ENCODE measurements around the gene N4BP3. TPM values are rescaled to one million over a fixed set of nuclear protein-coding genes. Genes with fewer than 3 reads are reported as not detected.

The N4BP3 gene
- total and polyA plus RNA-seq, 2 of the 13 experiments (the other 11 are each of a cell fraction or from before 2014, with no cell fraction given): 0.13 TPM; not detected in 1

DNA sequence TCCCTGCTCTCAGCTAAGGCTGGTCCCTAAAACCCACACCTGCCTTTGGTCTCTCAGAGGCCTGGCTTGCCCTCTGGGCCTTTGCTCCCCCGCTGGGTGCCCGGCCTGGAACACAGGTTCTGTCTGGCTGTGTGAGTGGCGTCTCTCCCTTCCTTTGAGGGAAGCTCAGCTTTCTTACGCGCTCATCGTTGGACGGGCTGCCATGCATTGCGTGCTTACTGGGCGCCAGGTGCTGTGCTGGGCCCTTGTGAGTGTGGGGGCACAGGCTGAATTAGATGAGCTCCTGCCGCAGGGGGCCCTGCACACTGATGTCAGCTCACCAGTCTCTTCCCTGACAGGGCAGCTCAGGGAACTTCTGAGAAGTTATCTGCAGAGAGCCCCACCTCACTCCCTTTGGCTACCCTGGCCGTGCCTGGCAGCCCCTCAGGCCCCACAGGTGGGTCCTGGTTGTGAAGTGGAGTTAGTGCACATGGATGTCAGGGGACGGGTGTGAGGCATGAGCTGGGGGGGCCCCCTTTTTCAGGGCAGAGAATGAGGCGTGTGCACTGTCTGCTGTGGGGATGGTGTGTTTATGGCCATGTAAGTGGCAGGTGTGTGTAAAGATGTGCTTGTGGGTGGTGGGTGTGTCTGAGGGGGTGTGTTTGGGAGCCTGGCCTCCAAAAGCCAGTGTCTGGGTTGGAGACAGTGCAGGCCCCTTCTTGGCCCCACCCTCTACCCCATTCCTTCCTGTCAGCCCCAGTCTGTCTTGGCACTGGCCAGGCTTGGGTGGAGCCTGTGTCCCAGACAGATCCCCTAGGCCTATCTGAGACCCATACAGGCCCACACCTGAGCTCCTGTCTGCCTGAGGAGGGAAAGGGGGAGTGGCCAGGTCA is 10.0 kb downstream of the N4BP3 start:
- 24% methylated on average over 4 of the region's 13 CpGs for WGBS (ENCODE audit: low lambda C conversion rate)
- H3K4me1 ChIP-seq (ENCODE audit: insufficient read depth, low read length): peaks cover 5% of the 10 kb centered on the region; the same call in 1 of the 2 replicates
- H4K20me1 ChIP-seq (ENCODE audit: insufficient read depth, low read length): no peaks in the 10 kb centered on the region
- H3K9me3 ChIP-seq (ENCODE audit: low read length): no peaks in the 10 kb centered on the region
- POLR2A ChIA-PET: no interaction called here
- TF ChIP-seq JUN (CRISPR knock-in tag; IDR thresholded peaks at IDR 0.05) (no peak), FOXJ3 (CRISPR knock-in tag; IDR thresholded peaks at IDR 0.05; ENCODE audit: borderline replicate concordance) (no peak), MZF1 (CRISPR knock-in tag; IDR thresholded peaks at IDR 0.05; ENCODE audit: borderline replicate concordance) (no peak), ERF (CRISPR knock-in tag; IDR thresholded peaks at IDR 0.05) (no peak), FOXO1 (CRISPR knock-in tag; IDR thresholded peaks at IDR 0.05) (no peak), HDAC1 (CRISPR knock-in tag; IDR thresholded peaks at IDR 0.05) (no peak)
- TF ChIP-seq, protein P1, sequence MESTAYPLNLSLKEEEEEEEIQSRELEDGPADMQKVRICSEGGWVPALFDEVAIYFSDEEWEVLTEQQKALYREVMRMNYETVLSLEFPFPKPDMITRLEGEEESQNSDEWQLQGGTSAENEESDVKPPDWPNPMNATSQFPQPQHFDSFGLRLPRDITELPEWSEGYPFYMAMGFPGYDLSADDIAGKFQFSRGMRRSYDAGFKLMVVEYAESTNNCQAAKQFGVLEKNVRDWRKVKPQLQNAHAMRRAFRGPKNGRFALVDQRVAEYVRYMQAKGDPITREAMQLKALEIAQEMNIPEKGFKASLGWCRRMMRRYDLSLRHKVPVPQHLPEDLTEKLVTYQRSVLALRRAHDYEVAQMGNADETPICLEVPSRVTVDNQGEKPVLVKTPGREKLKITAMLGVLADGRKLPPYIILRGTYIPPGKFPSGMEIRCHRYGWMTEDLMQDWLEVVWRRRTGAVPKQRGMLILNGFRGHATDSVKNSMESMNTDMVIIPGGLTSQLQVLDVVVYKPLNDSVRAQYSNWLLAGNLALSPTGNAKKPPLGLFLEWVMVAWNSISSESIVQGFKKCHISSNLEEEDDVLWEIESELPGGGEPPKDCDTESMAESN (CRISPR knock-in tag; conservative IDR thresholded peaks at IDR 0.05): no peak
- TF ChIP-seq, protein P2, sequence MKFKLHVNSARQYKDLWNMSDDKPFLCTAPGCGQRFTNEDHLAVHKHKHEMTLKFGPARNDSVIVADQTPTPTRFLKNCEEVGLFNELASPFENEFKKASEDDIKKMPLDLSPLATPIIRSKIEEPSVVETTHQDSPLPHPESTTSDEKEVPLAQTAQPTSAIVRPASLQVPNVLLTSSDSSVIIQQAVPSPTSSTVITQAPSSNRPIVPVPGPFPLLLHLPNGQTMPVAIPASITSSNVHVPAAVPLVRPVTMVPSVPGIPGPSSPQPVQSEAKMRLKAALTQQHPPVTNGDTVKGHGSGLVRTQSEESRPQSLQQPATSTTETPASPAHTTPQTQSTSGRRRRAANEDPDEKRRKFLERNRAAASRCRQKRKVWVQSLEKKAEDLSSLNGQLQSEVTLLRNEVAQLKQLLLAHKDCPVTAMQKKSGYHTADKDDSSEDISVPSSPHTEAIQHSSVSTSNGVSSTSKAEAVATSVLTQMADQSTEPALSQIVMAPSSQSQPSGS (CRISPR knock-in tag; IDR thresholded peaks at IDR 0.05): no peak
- DNase-seq (ENCODE audit: low spot score) (no peak), ATAC-seq (no peak), FAIRE-seq (no peak)
- no peak overlapping the region for H3K4me2 ChIP-seq (ENCODE audit: low read depth, low read length)
- no peaks in the 10 kb centered on the region for H3K79me2 ChIP-seq (ENCODE audit: insufficient read depth, low read length)
- in situ Hi-C loops (cut with HindIII; ENCODE audit: extremely low pct_ligation_motif_present, low pct_unique_long_range_greater_than_20kb) (no loop called here), intact Hi-C loops (cut with micrococcal nuclease; ENCODE audit: unreplicated experiment) (no loop called here)
- CTCF ChIA-PET (ENCODE audit: low intra/inter-chr PET ratio, low total read pairs): no interaction called here
- no TSS peak for BruUV-seq (replicated peaks)
- peaks cover 8 to 37% of the 10 kb centered on the region in 2 experiments; a peak in 4 of 5 replicates for H3K27me3 ChIP-seq (ENCODE audit: control insufficient read depth in 1 of 2, insufficient read depth in 2 of 2, low read length in 2 of 2)
- H2AFZ ChIP-seq (ENCODE audit: low read length): no peak overlapping the region
- H3K27ac ChIP-seq (ENCODE audit: extremely low read length, insufficient read depth, low read length): no peak overlapping the region
- no peaks in the 10 kb centered on the region for H3K36me3 ChIP-seq (replicated peaks in 1 of 2; ENCODE audit: control insufficient read depth in 1 of 2, insufficient read depth in 2 of 2, low read length in 2 of 2)
- H3K9ac ChIP-seq (ENCODE audit: insufficient read depth, low read depth, low read length): no peak overlapping the region
- no peak overlapping the region for H3K4me3 ChIP-seq (replicated peaks in 1 of 3; ENCODE audit: insufficient read depth in 1 of 3, low read depth in 2 of 3, low read length in 3 of 3)
